ENCODE data around the gene ITGA7. TPM values are rescaled to one million over a fixed set of nuclear protein-coding genes. Genes with fewer than 3 reads are reported as not detected.

ITGA7 gene
- polyA plus RNA-seq, 1 donor from 2014 or later = 13.5 TPM

DNA sequence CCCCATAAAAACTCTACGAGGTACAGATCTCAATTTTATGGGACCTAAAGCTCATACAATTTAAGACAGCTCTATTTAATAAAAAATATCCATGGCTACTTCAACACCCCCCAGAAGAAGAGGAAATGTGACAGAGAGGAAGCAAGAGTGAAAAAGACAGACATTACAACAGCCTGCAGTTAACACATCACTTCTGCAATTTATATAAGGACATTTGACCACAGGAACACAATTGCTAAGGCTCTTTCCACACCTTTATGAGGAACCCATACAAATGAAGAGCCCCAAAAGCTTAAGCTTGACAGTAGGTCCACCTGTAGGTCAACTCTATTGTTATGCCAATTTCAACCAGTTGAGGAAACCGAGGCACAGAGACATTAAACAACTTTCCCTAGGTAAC lies 65.4 kb downstream of the ITGA7 start:
- Histone ChIP-seq H3K4me2 (ENCODE audit: low read length) (no peak overlapping the region), H3F3A (ENCODE audit: insufficient read depth, low read length, poor library complexity, severe bottlenecking) (no peaks in the 10 kb centered on the region), H3K79me2 (replicated peaks; ENCODE audit: insufficient read depth, low read length) (no peaks in the 10 kb centered on the region), H3K9ac (ENCODE audit: low read length) (no peak overlapping the region), H3K4me3 (ENCODE audit: low read length) (no peak overlapping the region), H3K9me2 (ENCODE audit: insufficient read depth, low read length) (no peaks in the 10 kb centered on the region), H2AFZ (ENCODE audit: low read depth, low read length) (no peak overlapping the region), H3K9me3 (ENCODE audit: low read length) (no peaks in the 10 kb centered on the region), H3K27me3 (ENCODE audit: insufficient read depth, low read depth, low read length) (no peaks in the 10 kb centered on the region), H4K20me1 (ENCODE audit: insufficient read depth) (no peaks in the 10 kb centered on the region), H3K36me3 (ENCODE audit: insufficient read depth, low read length) (no peaks in the 10 kb centered on the region), H3K27ac (ENCODE audit: low read length) (no peak overlapping the region)
- no peak for TF ChIP-seq RAD21 (conservative IDR thresholded peaks at IDR 0.05)
- TF ChIP-seq POLR2AphosphoS5 (IDR thresholded peaks at IDR 0.05) = no peak
- TF ChIP-seq TAF1 (IDR thresholded peaks at IDR 0.05; ENCODE audit: low read depth) = no peak
- TF ChIP-seq, protein P1, sequence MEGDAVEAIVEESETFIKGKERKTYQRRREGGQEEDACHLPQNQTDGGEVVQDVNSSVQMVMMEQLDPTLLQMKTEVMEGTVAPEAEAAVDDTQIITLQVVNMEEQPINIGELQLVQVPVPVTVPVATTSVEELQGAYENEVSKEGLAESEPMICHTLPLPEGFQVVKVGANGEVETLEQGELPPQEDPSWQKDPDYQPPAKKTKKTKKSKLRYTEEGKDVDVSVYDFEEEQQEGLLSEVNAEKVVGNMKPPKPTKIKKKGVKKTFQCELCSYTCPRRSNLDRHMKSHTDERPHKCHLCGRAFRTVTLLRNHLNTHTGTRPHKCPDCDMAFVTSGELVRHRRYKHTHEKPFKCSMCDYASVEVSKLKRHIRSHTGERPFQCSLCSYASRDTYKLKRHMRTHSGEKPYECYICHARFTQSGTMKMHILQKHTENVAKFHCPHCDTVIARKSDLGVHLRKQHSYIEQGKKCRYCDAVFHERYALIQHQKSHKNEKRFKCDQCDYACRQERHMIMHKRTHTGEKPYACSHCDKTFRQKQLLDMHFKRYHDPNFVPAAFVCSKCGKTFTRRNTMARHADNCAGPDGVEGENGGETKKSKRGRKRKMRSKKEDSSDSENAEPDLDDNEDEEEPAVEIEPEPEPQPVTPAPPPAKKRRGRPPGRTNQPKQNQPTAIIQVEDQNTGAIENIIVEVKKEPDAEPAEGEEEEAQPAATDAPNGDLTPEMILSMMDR (IDR thresholded peaks at IDR 0.05; ENCODE audit: poor library complexity, severe bottlenecking) = no peak
- TF ChIP-seq, protein P2, sequence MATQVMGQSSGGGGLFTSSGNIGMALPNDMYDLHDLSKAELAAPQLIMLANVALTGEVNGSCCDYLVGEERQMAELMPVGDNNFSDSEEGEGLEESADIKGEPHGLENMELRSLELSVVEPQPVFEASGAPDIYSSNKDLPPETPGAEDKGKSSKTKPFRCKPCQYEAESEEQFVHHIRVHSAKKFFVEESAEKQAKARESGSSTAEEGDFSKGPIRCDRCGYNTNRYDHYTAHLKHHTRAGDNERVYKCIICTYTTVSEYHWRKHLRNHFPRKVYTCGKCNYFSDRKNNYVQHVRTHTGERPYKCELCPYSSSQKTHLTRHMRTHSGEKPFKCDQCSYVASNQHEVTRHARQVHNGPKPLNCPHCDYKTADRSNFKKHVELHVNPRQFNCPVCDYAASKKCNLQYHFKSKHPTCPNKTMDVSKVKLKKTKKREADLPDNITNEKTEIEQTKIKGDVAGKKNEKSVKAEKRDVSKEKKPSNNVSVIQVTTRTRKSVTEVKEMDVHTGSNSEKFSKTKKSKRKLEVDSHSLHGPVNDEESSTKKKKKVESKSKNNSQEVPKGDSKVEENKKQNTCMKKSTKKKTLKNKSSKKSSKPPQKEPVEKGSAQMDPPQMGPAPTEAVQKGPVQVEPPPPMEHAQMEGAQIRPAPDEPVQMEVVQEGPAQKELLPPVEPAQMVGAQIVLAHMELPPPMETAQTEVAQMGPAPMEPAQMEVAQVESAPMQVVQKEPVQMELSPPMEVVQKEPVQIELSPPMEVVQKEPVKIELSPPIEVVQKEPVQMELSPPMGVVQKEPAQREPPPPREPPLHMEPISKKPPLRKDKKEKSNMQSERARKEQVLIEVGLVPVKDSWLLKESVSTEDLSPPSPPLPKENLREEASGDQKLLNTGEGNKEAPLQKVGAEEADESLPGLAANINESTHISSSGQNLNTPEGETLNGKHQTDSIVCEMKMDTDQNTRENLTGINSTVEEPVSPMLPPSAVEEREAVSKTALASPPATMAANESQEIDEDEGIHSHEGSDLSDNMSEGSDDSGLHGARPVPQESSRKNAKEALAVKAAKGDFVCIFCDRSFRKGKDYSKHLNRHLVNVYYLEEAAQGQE (IDR thresholded peaks at IDR 0.05; ENCODE audit: borderline replicate concordance) = no peak
- TF ChIP-seq MXI1 (conservative IDR thresholded peaks at IDR 0.05; ENCODE audit: poor library complexity, severe bottlenecking) = no peak
- no peak for TF ChIP-seq SMC3 (conservative IDR thresholded peaks at IDR 0.05; ENCODE audit: poor library complexity)
- no peak for TF ChIP-seq EP300 (conservative IDR thresholded peaks at IDR 0.05; ENCODE audit: poor library complexity, severe bottlenecking)
- TF ChIP-seq EZH2 (IDR thresholded peaks at IDR 0.05; ENCODE audit: borderline replicate concordance, insufficient read depth, low read length, poor library complexity, severe bottlenecking) = no peak

DNA sequence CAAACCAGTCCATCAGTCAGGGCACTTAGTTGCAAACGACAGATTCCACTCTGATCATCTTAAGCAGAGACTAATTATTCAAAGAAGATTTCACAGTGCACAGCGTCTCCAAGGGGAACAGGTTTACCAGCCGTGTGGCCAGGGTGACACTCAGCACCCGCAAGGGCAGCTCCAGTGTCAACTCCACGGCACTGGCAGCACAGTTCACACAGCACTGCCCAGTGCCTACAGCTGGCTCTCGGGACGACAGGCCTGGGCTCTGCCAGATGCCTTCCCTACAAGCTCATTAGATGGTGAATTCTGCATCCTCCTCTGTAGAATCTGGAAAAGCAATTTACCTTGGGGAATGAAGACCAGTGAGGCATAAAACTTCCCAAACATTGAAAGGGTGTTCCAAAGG lies 66.1 kb downstream of the ITGA7 start:
- H3K4me2 ChIP-seq (ENCODE audit: low read length) = no peak overlapping the region
- no peaks in the 10 kb centered on the region for H3K79me2 ChIP-seq (replicated peaks; ENCODE audit: insufficient read depth, low read length)
- H2AFZ ChIP-seq (ENCODE audit: low read depth, low read length) = no peak overlapping the region
- H3K9ac ChIP-seq (ENCODE audit: low read length) = no peak overlapping the region
- H3K27ac ChIP-seq (ENCODE audit: low read length) = no peak overlapping the region
- no peaks in the 10 kb centered on the region for H3F3A ChIP-seq (ENCODE audit: insufficient read depth, low read length, poor library complexity, severe bottlenecking)
- H3K9me3 ChIP-seq (ENCODE audit: low read length) = no peaks in the 10 kb centered on the region
- H3K9me2 ChIP-seq (ENCODE audit: insufficient read depth, low read length) = no peaks in the 10 kb centered on the region
- no peak overlapping the region for H3K4me3 ChIP-seq (ENCODE audit: low read length)
- no peaks in the 10 kb centered on the region for H4K20me1 ChIP-seq (ENCODE audit: insufficient read depth)
- H3K36me3 ChIP-seq (ENCODE audit: insufficient read depth, low read length) = no peaks in the 10 kb centered on the region
- no peak for TF ChIP-seq RAD21 (conservative IDR thresholded peaks at IDR 0.05)
- no peak for TF ChIP-seq TAF1 (IDR thresholded peaks at IDR 0.05; ENCODE audit: low read depth)
- TF ChIP-seq, protein P1 (IDR thresholded peaks at IDR 0.05; ENCODE audit: poor library complexity, severe bottlenecking) = no peak
- no peak for TF ChIP-seq MXI1 (conservative IDR thresholded peaks at IDR 0.05; ENCODE audit: poor library complexity, severe bottlenecking)
- TF ChIP-seq, protein P2 (IDR thresholded peaks at IDR 0.05; ENCODE audit: borderline replicate concordance) = no peak
- TF ChIP-seq EP300 (conservative IDR thresholded peaks at IDR 0.05; ENCODE audit: poor library complexity, severe bottlenecking) = no peak
- no peak for TF ChIP-seq EZH2 (IDR thresholded peaks at IDR 0.05; ENCODE audit: borderline replicate concordance, insufficient read depth, low read length, poor library complexity, severe bottlenecking)
- no peak for TF ChIP-seq SMC3 (conservative IDR thresholded peaks at IDR 0.05; ENCODE audit: poor library complexity)
- no peak for TF ChIP-seq POLR2AphosphoS5 (IDR thresholded peaks at IDR 0.05)
- H3K27me3 ChIP-seq (ENCODE audit: insufficient read depth, low read depth, low read length) = no peaks in the 10 kb centered on the region

All from neural cell (in vitro differentiated cells).